Duodenal mucosa (tissue), 2 donors: ENCODE data around the gene FBLL1.
"Not testable (repeated sequence)": the region's sequence is repeated elsewhere in the genome, so short reads cannot be mapped to it uniquely, and the experiment has no call there.

Experiments
- H3K27ac ChIP-seq: one replicate; pipeline ENCODE4 v1.7.0; 2013; ENCODE audit warnings: low read depth, low read length
- H3K27me3 ChIP-seq, 2 donors: one replicate each; pipeline ENCODE4 v1.7.0; 2013; ENCODE audit warnings: low read length in 2 of 2, control low read depth in 1 of 2; ENCODE audit not compliant: insufficient read depth in 2 of 2, control insufficient read depth in 1 of 2
- H3K36me3 ChIP-seq, 2 donors: one replicate each; pipeline ENCODE4 v1.7.0; 2013; ENCODE audit warnings: low read length in 2 of 2, control low read depth in 1 of 2; ENCODE audit not compliant: insufficient read depth in 2 of 2, control insufficient read depth in 1 of 2
- H3K4me1 ChIP-seq, 2 donors: one replicate each; pipeline ENCODE4 v1.7.0; 2013; ENCODE audit warnings: low read length in 2 of 2, control low read depth in 1 of 2; ENCODE audit not compliant: insufficient read depth in 2 of 2, control insufficient read depth in 1 of 2
- H3K4me3 ChIP-seq, 2 donors: one replicate each; pipeline ENCODE4 v1.7.0; 2013; ENCODE audit warnings: low read length in 2 of 2, low read depth in 1 of 2
- H3K9ac ChIP-seq, 2 donors: one replicate each; pipeline ENCODE4 v1.7.0; 2013; ENCODE audit warnings: low read length in 2 of 2, low read depth in 1 of 2
- H3K9me3 ChIP-seq, 2 donors: one replicate each; pipeline ENCODE4 v1.7.0; 2013; ENCODE audit warnings: low read length in 2 of 2, control low read depth in 1 of 2; ENCODE audit not compliant: control insufficient read depth in 1 of 2

The FBLL1 gene

DNA sequence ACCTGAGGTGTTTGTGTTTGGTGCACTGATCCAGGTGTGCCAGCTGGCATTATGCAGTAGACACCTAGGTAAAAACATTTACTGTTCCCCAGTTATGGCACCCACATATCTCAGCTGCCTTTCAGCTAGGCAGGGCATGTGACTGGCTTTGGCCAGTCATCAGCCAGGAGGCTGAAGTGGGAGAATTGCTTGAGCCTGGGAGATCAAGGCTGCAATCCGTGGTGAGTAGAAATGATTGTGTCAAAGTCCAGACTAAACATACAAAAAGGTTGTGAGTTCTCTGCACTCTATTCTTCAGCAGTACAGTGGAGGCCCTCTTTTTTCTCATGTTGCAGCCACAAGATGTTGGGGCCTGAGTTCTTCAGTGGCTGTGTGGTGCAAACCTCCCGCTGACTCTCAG, 3.2 kb upstream of the FBLL1 start:
- Histone ChIP-seq H3K9me3 (no peaks in the 10 kb centered on the region), H3K9ac (no peak overlapping the region), H3K4me1 (peaks cover 0 to 3% of the 10 kb centered on the region in 2 donors), H3K27me3 (peaks cover 17 to 22% of the 10 kb centered on the region in 2 donors), H3K4me3 (no peak overlapping the region), H3K27ac (no peak overlapping the region), H3K36me3 (no peaks in the 10 kb centered on the region)

- Histone ChIP-seq H3K4me1 (peaks cover 0 to 3% of the 10 kb centered on the region in 2 donors), H3K9me3 (no peaks in the 10 kb centered on the region), H3K36me3 (no peaks in the 10 kb centered on the region), H3K4me3 (no peak overlapping the region), H3K9ac (no peak overlapping the region), H3K27me3 (peaks cover 24 to 31% of the 10 kb centered on the region in 2 donors), H3K27ac (no peak overlapping the region)
These were observed 1.3 kb upstream of the FBLL1 start for GRCh38 chr5:168527756-168528295.

DNA sequence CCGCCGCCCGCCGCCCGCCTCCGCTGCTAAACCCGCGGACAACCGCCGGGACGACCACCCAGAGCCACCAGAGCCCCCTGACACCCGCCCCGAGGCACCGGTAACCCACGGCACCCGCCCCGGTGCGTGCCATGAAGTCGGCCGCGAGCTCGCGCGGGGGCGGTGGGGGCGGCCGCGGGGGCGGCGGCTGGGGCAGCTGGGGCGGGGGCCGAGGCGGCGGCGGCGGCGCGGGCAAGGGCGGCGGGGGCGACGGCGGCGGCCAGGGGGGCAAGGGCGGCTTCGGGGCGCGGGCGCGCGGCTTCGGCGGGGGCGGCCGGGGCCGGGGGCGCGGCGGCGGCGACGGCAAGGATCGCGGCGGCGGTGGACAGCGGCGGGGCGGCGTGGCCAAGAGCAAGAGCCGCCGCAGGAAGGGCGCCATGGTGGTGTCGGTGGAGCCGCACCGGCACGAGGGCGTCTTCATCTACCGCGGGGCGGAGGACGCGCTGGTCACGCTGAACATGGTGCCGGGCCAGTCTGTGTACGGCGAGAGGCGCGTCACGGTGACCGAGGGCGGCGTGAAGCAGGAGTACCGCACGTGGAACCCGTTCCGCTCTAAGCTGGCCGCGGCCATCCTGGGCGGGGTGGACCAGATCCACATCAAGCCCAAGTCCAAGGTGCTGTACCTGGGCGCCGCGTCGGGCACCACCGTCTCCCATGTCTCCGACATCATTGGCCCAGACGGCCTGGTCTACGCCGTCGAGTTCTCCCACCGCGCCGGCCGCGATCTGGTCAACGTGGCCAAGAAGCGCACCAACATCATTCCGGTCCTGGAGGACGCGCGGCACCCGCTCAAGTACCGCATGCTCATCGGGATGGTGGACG, 499 bp downstream of the FBLL1 start:
- Histone ChIP-seq H3K36me3 (no peaks in the 10 kb centered on the region), H3K4me1 (peaks cover 0 to 3% of the 10 kb centered on the region in 2 donors), H3K4me3 (peak overlapping the region; percentile 17 to 32), H3K9me3 (no peaks in the 10 kb centered on the region), H3K27me3 (peaks cover 24 to 31% of the 10 kb centered on the region in 2 donors), H3K9ac (no peak overlapping the region), H3K27ac (no peak overlapping the region)

- H3K27ac ChIP-seq = no peak overlapping the region
- H3K9ac ChIP-seq = no peak overlapping the region
- peaks cover 0 to 3% of the 10 kb centered on the region in 2 donors for H3K4me1 ChIP-seq
- no peaks in the 10 kb centered on the region for H3K9me3 ChIP-seq
- H3K27me3 ChIP-seq = peaks cover 24 to 31% of the 10 kb centered on the region in 2 donors
- no peaks in the 10 kb centered on the region for H3K36me3 ChIP-seq
- no peak overlapping the region for H3K4me3 ChIP-seq
These were observed 1.6 kb downstream of the FBLL1 start for GRCh38 chr5:168530621-168531150.

DNA sequence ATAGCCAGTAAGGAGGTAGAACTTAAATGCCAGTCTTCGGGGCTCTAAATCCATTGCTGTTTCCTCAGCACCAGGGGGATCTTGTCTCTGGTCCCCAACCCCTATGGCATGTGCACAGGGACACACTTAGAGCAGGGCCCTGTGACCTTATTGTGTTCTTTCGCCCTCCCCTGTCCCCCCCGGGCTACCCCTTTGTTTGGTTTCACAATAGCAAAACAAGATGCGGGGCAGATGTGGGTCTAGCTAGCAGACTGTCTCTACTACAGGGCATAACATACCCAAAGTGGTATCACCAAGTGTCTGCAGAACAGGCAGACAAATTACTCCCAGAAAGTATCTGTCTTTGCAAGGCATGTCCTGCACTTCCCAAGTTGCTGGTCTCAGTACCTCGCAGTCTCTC, 2.1 kb downstream of the FBLL1 start:
- Histone ChIP-seq H3K27me3 (peaks cover 24 to 31% of the 10 kb centered on the region in 2 donors), H3K36me3 (no peaks in the 10 kb centered on the region), H3K9me3 (no peaks in the 10 kb centered on the region), H3K9ac (no peak overlapping the region), H3K27ac (no peak overlapping the region), H3K4me3 (no peak overlapping the region), H3K4me1 (peaks cover 0 to 3% of the 10 kb centered on the region in 2 donors)

GRCh38 chr5:168531987-168532864, 3.1 kb downstream of the FBLL1 start:
- peaks cover 0 to 3% of the 10 kb centered on the region in 2 donors for H3K4me1 ChIP-seq
- H3K27me3 ChIP-seq = peaks cover 24 to 31% of the 10 kb centered on the region in 2 donors
- H3K9ac ChIP-seq = no peak overlapping the region
- H3K27ac ChIP-seq = no peak overlapping the region
- H3K9me3 ChIP-seq = no peaks in the 10 kb centered on the region
- no peak overlapping the region for H3K4me3 ChIP-seq
- H3K36me3 ChIP-seq = no peaks in the 10 kb centered on the region

GRCh38 chr5:168534351-168534750, 5.2 kb downstream of the FBLL1 start:
- H3K27me3 ChIP-seq = peaks cover 19 to 21% of the 10 kb centered on the region in 2 donors
- H3K9me3 ChIP-seq, H3K27ac ChIP-seq, H3K9ac ChIP-seq, H3K4me1 ChIP-seq, H3K4me3 ChIP-seq, H3K36me3 ChIP-seq: not testable (repeated sequence)

GRCh38 chr5:168537176-168537575, 8.1 kb downstream of the FBLL1 start:
- H3K9me3 ChIP-seq = no peaks in the 10 kb centered on the region
- no peaks in the 10 kb centered on the region for H3K4me1 ChIP-seq
- H3K4me3 ChIP-seq = no peak overlapping the region
- no peaks in the 10 kb centered on the region for H3K36me3 ChIP-seq
- H3K27ac ChIP-seq = no peak overlapping the region
- no peak overlapping the region for H3K9ac ChIP-seq
- H3K27me3 ChIP-seq = no peaks in the 10 kb centered on the region

GRCh38 chr5:168549554-168549953, 20.4 kb downstream of the FBLL1 start:
- Histone ChIP-seq H3K4me1 (no peaks in the 10 kb centered on the region), H3K36me3 (peaks cover 12 to 43% of the 10 kb centered on the region in 2 donors), H3K27ac (no peak overlapping the region), H3K4me3 (no peak overlapping the region), H3K9ac (no peak overlapping the region), H3K27me3 (no peaks in the 10 kb centered on the region), H3K9me3 (no peaks in the 10 kb centered on the region)
